Measurements from ENCODE around the gene PAH.

The PAH gene

DNA sequence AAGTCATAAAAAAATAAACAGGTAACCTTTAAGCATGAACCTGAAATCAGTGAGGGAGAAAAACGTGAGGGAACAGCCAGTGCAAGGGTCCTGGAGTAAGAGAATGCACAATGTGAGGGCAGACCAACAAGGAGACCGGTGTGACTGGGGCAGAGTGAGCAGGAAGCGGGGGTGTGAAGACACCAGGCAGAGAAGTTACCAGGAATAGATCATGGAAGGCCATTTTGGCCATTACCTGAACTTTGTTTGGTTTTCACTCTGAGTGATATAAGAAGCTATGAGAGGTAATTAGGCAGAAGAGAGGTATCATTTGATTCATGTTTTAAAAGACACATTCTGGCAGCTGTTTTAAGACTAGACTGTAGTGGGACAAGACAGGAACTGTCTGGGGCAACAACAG, 15.0 kb downstream of the PAH start:
- DNase-seq (ENCODE audit: low read depth in 1 of 2, low spot score in 1 of 2): no peak

DNA sequence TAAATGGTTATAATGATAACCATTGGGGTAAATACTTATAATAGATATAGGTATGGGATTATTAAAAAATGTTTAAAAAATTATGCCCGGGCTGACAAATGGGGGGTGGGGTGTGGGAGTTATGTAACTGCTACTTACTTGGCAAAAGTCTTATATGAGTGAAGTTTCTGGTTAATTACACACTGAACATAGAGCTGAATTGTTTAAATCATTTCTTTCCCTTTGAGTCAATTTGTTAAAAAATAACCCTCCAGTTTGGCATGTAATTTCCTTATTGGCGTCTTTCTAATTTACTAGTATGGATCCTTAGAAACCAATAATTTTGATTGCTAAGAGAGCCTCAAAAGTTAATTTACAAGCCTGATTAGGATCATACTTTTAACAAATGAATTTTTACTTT, 16.7 kb downstream of the PAH start:
- no peak for DNase-seq (ENCODE audit: low read depth in 1 of 2, low spot score in 1 of 2)

DNA sequence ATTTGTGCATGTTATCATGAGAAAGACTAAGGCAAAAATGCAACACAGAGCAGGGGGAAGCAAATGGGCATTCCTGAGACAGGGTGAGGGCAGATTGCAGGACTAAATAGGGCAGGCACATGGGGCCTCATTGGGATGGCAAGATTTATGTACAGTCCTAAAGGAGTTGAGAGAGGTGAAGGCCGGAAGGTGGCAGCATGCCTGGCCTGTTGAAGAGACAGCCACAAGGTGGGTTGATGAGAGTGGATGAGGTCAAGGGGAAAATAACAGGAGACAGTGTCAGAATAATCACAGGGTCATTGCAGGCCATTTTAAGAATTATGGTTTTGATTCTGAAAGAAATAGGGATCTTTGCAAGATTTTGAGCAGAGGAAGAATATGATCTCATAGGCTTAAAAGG, 21.0 kb downstream of the PAH start:
- no peak for DNase-seq (ENCODE audit: low read depth in 1 of 2, low spot score in 1 of 2)

DNA sequence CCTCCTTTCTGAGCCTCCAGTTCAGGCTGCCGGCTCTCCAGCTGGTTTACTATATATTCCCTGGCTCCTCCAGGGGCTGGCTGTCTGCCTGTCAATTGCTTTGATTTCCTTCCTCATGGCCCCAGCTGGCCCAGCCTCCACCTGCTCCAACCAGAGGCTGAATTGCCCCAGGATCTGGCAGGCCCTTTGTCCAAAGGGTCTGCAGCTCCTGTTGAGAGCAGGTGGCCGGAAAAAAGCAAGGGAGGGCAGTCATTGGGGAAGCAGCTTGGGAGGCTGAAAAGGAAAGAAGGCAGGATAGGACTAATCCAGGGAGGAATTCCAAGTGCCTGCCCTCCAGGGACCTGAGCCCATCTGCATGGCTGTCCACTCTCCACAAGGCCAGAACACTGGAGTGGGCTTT, 25.3 kb downstream of the PAH start:
- DNase-seq (ENCODE audit: low read depth in 1 of 2, low spot score in 1 of 2): no peak

DNA sequence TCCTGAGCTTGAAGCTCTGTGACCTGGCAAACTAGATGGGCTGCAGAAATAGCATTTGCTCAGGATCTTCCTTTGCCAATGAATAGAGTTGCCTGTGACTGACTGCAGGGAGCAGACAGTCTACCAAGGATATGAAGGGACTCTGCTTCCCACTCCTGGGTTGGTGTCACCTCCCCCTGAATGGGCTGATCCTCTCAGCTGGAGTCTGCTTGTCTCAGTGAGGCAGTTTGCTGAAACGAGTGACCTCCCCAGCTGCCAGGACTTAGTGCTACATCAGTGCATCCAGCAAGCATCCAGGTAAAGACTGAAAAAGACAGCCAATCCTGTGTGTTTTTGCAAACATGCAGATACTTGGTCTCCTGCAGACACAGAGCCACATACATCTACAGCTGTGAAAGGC, 28.5 kb downstream of the PAH start:
- no peak for DNase-seq (ENCODE audit: low read depth in 1 of 2, low spot score in 1 of 2)

DNA sequence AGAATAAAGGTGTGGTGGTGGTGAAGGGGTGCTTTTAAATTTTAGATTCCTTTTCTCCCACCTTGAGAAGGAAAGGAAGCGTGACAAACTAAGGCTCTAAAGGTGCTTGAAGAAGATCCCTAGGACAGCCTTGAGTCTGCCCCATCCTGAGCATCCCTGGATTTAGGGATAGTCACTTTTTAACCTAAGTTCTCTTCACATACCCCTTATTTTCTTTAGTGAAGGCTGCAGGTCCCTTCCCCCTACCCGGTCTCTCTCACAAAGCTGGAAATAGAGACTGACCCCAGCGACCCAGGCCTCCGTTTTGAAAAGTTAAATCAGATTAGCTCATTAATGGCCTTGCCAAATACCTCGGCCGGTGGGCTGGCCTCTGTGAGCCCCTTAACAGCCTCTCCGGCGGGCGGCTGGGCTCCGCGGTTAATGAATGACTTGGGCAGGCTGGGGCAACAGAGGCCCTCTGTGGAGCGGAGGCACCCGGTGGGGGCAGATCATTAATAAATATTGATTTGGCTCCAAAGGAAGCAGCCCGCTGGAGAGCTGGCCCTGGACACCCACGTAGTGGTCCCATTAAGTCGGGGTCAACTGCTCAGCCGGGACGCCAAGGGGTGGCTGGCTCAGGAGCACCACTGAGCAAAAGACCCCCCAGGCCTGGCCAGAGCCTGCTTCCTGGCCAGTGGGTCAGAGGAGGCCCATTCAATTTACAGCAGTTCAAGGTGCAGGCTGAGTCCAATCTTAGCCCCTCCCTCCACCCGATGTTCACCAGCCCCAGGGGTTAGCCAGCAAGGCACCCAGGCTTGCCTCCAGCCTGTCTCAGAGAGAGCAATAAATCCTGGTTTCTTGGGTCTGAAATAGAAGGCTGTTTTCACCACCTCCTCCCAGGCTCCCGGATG, 31.8 kb downstream of the PAH start:
- DNase-seq (ENCODE audit: low read depth in 1 of 2, low spot score in 1 of 2): no peak

DNA sequence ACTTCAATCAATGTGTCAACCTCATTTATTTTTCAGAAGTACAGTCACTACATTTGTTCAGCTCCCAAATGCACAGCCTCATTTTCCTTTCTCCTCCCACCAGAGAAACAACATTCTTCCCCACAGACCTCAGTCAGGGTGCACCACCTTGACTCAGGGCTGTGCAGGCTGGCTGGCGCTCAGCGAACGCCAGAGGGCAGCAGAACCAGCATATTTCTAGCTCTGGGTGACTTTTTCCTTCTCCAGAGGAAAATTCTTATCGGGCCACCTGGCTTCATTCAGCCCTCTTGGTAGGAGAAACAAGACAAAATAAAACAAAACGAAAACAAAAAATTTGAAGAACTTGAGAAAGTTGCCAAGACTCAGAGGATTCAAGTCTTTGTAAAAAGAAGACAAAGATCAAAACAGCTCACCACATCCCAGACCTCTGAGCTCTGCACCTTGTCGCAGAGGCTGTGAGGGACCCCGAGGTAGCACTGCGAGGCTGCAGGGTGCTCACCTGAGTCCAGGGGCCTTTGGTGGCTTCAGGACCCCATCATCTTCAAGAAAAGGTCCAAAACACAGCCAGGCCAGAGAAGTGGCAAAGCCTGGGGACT, 33.7 kb downstream of the PAH start:
- DNase-seq (ENCODE audit: low read depth in 1 of 2, low spot score in 1 of 2): no peak

DNA sequence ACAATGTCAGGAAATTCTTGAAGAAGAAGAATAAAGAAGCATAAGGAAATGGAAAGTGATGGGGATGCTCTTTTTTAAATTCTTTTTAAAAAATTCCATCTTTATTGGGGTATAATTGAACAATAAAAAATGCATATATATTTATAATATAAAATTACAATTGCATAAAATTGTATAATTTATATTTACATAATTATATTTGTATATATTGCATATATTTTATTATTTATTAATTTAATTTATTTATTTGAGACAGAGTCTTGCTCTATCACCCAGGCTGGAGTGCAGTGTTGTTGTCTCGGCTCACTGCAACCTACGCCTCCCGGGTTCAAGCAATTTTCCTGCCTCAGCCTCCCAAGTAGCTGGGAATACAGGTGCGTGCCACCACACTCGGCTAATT, 36.3 kb downstream of the PAH start:
- DNase-seq (ENCODE audit: low read depth in 1 of 2, low spot score in 1 of 2): no peak

DNA sequence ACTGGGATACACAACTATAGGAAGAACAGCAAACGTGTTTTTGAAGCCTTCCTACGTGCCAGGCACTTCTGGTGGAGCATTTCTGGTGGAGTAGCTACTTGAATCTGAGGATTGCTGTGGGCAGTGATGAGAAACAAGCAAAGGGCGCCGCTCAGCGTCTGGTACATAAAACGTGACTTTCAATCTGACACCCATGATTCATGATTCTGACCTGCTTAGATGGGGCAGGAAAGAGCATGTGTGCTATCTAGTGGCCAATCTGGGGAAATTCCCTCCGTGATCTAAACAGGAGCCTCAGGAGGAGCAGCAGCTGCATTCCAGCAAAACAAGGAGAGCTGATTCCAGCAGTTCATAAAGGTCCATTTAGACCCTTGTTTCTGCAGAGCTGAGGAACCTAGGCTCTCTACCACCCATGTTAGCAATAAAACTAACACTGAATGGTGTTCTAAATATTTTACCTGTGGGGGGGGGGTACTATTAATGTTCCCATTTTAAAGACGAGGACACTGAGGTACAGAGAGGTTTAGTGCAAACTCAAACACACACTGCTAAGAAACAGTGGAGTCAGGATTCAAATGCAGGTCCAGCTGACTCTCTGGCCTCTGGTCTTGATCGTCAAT, 37.8 kb downstream of the PAH start:
- DNase-seq (ENCODE audit: low read depth in 1 of 2, low spot score in 1 of 2): no peak

DNA sequence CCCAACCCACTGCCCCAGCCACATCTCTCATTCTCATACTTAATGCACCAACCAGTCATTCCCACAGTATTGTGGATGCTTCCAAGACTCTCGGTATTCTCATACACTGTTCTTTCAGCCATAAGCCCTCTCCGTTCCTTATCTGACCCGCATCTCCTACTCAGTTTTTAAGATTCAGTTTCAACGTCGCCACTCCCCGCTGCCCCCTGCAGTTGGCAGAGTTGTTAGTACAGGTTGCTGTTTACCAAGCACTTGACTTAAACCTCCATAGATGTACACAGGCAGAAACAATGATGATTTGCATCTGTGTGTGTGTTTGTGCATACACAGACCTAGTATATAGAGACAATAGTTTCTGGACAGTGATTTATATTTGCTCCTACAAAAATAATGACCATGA, 40.2 kb downstream of the PAH start:
- no peak for DNase-seq (ENCODE audit: low read depth in 1 of 2, low spot score in 1 of 2)

DNA sequence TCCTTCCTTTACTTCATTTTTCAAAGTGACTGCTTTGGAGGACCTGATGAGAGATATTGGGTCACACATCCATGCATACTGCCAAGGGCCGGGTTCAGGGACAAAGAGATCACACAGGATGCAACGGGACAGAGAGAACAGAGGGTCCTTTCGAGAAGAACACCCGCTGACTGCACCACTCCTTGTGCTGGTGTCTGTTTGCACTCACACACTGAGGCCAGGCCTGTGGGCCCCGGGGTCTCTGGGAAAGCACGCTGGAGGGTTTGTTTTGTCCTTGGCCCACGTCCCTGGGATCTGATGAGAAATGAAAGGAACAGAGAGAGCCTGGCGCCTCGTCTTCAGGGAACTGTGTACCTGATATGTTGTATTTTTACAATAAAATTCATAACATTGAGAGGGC, 42.2 kb downstream of the PAH start:
- DNase-seq (ENCODE audit: low read depth in 1 of 2, low spot score in 1 of 2): no peak

DNA sequence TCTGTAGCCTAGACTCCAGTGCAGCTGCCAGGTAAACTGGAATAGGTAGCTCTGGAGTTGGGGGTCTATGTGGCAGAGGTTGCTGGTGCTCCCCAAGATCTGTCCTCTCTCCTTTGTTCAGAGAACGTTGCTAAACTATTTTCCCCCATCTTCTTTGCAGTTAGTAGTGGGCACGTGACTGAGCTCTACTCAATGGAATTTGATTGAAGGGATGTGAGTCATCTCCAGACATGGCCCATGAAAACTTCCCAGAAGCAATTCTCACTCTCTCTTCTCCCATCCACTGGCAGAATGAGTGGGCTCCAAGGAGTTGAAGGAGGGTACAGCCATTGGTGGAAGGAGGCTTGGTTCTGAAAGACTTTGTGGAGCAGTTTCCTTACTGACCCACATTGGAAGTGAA, 44.0 kb downstream of the PAH start:
- DNase-seq (ENCODE audit: low read depth in 1 of 2, low spot score in 1 of 2): no peak

DNA sequence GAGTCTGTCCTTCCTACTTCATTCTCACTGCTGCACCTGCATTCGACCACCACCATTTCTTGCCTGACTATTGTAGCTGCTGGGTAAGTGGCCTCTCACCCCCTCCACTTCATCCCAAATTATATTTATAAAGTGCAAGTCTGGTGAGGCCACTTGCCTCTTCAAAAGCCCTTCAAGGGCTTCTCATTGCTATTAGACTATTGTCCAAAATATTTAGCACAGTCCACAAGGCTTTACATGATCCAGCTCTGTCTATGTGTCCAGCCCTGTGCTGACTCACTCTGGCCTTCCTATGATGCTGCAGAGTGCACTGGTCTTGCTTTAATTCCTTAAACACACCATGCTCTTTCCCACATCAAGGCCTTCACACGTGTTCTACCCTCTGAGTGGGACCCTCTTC, 46.0 kb downstream of the PAH start:
- no peak for DNase-seq (ENCODE audit: low read depth in 1 of 2, low spot score in 1 of 2)

DNA sequence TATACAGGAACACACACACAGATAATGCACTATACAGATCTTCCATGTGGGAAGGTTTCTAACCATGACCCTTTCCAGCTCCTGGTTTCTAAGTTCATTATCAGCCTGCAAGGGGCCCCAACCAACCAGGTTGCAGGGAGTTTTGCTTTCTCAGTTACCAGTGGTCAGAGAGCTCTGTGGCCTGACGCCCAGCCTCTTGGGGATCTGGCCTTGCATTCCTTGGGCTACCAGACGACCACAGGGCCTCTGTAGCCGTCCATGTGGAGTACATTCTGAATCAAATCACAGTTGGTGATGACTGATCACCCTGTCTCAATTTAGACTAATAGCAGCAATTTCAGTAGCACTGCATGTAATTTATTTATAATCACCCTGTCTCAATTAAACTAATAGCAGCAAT, 47.5 kb downstream of the PAH start:
- no peak for DNase-seq (ENCODE audit: low read depth in 1 of 2, low spot score in 1 of 2)

DNA sequence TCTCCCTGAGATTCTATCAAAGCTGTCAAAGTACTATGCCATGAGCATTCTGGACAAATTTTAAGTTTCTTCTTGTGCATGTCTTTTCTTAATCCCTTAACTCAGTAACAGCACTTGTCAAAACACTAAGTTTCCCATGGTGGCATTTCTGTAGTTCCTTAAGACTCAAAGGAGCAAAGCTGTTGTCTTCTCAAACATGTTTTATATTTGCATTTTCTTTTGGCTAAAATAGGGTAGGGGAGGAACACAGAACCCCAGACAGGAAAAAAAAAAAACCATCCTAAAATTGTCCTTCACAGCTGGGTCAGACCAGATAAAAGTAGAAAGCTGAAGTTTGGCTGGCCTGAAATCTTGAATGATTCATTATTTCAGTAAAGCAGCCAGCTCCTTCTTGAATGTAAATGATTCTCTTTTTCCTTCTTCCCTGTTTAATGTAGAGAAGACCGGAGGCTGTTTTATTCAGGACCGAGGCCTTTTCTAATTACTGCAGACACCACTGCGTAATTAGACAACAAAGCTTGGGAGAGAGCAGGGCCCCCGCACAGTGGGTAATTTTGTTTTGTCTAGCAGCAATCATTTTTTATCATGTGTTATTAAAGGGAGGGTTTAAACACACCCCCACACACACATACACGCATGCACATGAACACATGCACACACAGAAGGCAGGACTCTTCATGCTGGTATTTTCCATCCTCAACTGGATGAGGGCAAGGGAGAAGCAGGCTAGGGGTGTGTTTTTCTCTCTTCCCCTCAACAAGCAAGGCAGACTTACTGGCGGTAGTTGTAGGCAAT, 51.0 kb downstream of the PAH start:
- DNase-seq (ENCODE audit: low read depth in 1 of 2, low spot score in 1 of 2): no peak

DNA sequence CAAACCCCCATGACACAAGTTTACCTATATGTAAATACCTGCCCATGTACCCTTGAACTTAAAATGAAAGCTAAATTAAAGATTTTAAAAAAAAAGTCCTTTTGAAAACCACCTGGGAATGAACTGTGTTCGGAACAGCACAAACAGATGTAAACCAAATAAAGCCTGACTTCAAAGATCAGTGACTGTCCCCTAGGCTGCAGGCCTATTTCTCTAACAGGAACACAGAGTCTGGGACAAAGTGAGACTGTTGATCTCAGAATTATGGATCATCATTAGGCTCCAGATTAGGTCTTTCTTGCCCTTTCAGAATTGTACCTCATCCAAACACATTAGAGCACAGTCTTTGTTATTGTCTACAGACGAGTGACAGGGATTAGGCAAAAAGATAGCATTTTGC, 54.6 kb downstream of the PAH start:
- DNase-seq (ENCODE audit: low read depth in 1 of 2, low spot score in 1 of 2): no peak

DNA sequence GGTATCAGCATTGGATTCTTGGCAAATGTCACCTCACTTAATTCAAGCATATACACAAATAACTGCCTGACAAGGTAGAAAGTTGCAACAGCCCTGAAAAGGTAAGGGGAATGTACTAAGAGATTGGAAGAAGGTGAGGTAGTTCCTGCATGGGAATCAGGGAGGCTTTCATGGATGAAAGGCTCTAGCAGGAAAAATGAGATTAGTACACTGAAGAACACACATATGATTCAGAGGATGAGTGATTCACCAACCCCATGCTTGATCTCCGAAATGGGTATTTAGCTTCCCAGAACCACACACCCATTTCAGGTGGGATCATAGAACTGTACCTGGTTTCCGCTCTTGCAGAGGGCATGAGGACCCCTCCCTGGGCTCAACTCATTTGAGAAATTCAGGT, 65.8 kb downstream of the PAH start:
- no peak for DNase-seq (ENCODE audit: low read depth in 1 of 2, low spot score in 1 of 2)

DNA sequence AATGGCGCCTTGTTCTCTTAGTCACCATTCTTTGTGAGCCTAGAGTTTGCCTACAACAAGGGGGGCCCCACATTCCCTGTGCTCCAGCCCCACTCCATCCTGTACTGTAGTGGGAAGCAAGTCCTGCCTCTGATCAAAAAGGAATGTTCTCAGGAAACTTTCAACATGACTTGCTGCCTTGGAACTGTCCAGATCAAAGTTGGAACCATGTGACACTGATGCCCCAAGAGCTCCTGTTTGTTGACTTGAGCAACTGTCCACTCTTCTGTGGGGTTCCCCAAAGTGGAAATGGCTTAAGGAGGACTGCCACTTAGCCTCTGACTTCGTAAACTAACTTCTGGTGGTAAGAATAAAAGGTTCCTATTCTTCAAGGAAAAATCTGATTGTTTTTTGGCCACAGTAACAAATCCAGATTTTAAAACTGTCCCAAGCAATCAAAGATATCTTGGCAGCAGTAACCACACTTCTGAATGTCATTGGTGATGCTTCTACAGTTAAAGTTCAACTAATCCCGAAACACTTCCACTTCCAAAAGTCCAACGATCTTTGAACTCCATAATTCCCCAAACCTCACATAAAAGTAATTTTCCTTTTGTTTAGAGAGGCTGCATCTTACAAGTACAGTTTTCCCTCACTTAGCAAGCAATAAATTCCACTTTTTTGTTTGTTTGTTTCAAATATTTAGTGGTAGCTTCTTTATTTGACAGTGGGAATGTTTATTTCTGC, 67.2 kb downstream of the PAH start:
- no peak for DNase-seq (ENCODE audit: low read depth in 1 of 2, low spot score in 1 of 2)

DNA sequence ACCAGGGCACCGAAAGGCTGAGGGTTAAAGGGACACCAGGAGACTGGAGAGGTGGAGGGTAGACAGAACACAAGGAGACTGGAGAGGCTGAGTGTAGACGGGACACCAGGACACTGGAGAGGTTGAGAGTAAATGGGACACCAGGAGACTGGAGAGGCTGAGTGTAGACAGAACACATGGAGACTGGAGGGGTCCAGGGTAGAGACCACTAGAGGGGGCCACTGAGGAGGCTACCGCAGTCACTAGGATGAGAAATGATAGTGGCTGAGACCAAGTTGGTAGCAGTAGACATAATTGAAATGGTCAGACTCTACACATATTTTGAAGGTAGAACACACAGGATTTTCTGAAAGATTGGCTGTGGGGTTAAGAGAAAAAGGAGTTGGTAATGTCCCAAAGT, 68.2 kb downstream of the PAH start:
- DNase-seq (ENCODE audit: low read depth in 1 of 2, low spot score in 1 of 2): no peak

DNA sequence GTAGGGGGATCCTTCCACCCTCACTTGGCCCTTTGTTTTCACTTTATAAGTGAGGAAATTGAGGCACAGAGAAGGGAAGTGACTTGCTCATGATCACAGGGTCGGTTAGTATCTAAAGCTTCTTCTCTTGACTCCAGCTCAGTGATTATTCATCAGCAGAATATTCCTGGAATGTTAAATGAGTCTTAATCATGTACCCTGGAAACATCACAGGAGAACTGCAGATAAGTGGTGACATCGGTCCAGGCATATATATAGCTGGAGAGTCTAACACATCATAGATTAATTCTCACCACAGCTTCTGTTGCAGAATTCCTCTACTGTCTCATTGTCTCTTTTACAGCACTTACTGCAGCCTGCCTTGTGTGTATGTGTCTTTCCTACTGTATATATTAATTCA, 69.9 kb downstream of the PAH start:
- no peak for DNase-seq (ENCODE audit: low read depth in 1 of 2, low spot score in 1 of 2)
